HepG2 (cell line): Measurements from ENCODE around the gene CIB2. TPM values are rescaled to one million over a fixed set of nuclear protein-coding genes. Genes with fewer than 3 reads are reported as not detected.

ENCODE experiments used
- ATF2 ChIP-seq: sonication (generic); formaldehyde crosslinking; IDR thresholded peaks from 2 replicates; pipeline ENCODE4 v1.4.0; 2020; ENCODE audit warnings: missing genetic modification reagents
- ATF4 ChIP-seq, 2 experiments: fragments of 450-650 bp in 1 of 2; sonication (generic) in 1 of 2; formaldehyde crosslinking; IDR thresholded peaks; 2 replicates each; pipeline versions ENCODE4 v1.5.0 to v1.8.0; 2020 to 2022; ENCODE audit warnings: mild to moderate bottlenecking in 1 of 2, missing genetic modification reagents in 1 of 2
- EEA1 ChIP-seq: sonication (generic); formaldehyde crosslinking; IDR thresholded peaks from 2 replicates; pipeline ENCODE4 v1.5.1; 2020; ENCODE audit warnings: mild to moderate bottlenecking, missing genetic modification reagents, borderline replicate concordance
- SMAD3 ChIP-seq: sonication (generic); formaldehyde crosslinking; IDR thresholded peaks from 2 replicates; pipeline ENCODE4 v1.4.0; 2020; ENCODE audit warnings: missing genetic modification reagents
- THAP9 ChIP-seq: sonication (generic); formaldehyde crosslinking; IDR thresholded peaks from 2 replicates; pipeline ENCODE4; 2020; ENCODE audit warnings: missing genetic modification reagents, mild to moderate bottlenecking, borderline replicate concordance
- ZFX ChIP-seq: sonication (generic); formaldehyde crosslinking; IDR thresholded peaks from 2 replicates; pipeline ENCODE4 v1.4.0; 2020; ENCODE audit warnings: mild to moderate bottlenecking, low read depth, missing genetic modification reagents, moderate library complexity
- ZKSCAN5 ChIP-seq: sonication (generic); formaldehyde crosslinking; IDR thresholded peaks from 2 replicates; pipeline ENCODE4 v1.5.1; 2020; ENCODE audit warnings: mild to moderate bottlenecking, missing genetic modification reagents
- ZNF337 ChIP-seq: sonication (generic); formaldehyde crosslinking; IDR thresholded peaks from 2 replicates; pipeline ENCODE4 v1.5.1; 2020; ENCODE audit warnings: missing genetic modification reagents, low read depth, mild to moderate bottlenecking, borderline replicate concordance
- ZNF609 ChIP-seq: sonication (generic); formaldehyde crosslinking; IDR thresholded peaks from 2 replicates; pipeline ENCODE4 v1.4.0; 2020; ENCODE audit warnings: mild to moderate bottlenecking, missing genetic modification reagents, borderline replicate concordance
- ZNF639 ChIP-seq: conservative IDR thresholded peaks from 2 replicates; pipeline ENCODE4 v1.6.1; 2018; ENCODE audit warnings: missing genetic modification reagents
- ZNF710 ChIP-seq: sonication (generic); formaldehyde crosslinking; IDR thresholded peaks from 2 replicates; pipeline ENCODE4 v1.5.0; 2020; ENCODE audit warnings: mild to moderate bottlenecking, missing genetic modification reagents, borderline replicate concordance
- polyA plus RNA-seq, 8 experiments: library from polyadenylated mRNA; depleted of rRNA in 3 of 8; stranded (reverse) in 7 of 8; unstranded in 1 of 8; fragments of >200 nt; fragmentation: Illumina TruSeq in 4 of 8; extraction: Trizol in 4 of 8; gene quantifications; 2 replicates each; pipeline versions ENCODE4 v1.2.1 to v1.2.3, GENCODE V29; 2011 to 2016; ENCODE audit warnings: low read depth in 4 of 8, missing spikeins in 1 of 8, mixed read lengths in 1 of 8; ENCODE audit not compliant: insufficient read depth in 1 of 8
- total RNA-seq, 5 experiments: library from RNA; depleted of rRNA; stranded (reverse); fragments of >200 nt; fragmentation: Illumina TruSeq; extraction: Trizol; gene quantifications; 2 replicates each; pipeline ENCODE4 v1.2.3, GENCODE V29; 2016; ENCODE audit warnings: low read depth in 1 of 5

CIB2 gene
- total and polyA plus RNA-seq, 2 of the 13 experiments (the other 11 are each of a cell fraction or from before 2014, with no cell fraction given) = 1.4 to 1.5 TPM

GRCh38 chr15:78065284-78065872, 65.9 kb downstream of the CIB2 start (continued):
- TF ChIP-seq ZNF609 (CRISPR knock-in tag) (peak; percentile 98), ZNF639 (CRISPR knock-in tag) (peak; percentile 71), EEA1 (CRISPR knock-in tag) (no peak), SMAD3 (CRISPR knock-in tag) (peak; percentile 95), ZKSCAN5 (CRISPR knock-in tag) (no peak), ATF2 (CRISPR knock-in tag) (peak; percentile 94; the same call in 1 of the 2 replicates), ATF4 (CRISPR knock-in tag; IDR thresholded peaks at IDR 0.05) (peak in 1 of 2 experiments; percentile 88; a peak in 2 of 4 replicates), ZNF710 (CRISPR knock-in tag) (peak; percentile 94; the same call in 1 of the 2 replicates), ZFX (CRISPR knock-in tag) (peak; percentile 77; the same call in 1 of the 2 replicates), THAP9 (CRISPR knock-in tag) (no peak), ZNF337 (peak; percentile 79; the same call in 1 of the 2 replicates)
